B cell (primary cell): ENCODE measurements around the gene ERC1. TPM values are rescaled to one million over a fixed set of nuclear protein-coding genes. Genes with fewer than 3 reads are reported as not detected.

Experiments used
- ATAC-seq: fragments of 200-7000 bp; cut with Tn5 transposase; one replicate; pipeline ENCODE4 v1.10.0; 2021; ENCODE audit warnings: low read depth, mild to moderate bottlenecking, moderate number of reproducible peaks, moderate library complexity
- CTCF ChIA-PET: fragments of 350-600 bp; sonication (Branson Sonifier 250); formaldehyde crosslinking; loops from one replicate; lab custom pipeline; 2021; ENCODE audit warnings: antibody characterized with exemption, inconsistent platforms; lab: Charles Lee
- POLR2A ChIA-PET: fragments of 350-600 bp; sonication (Branson Sonifier 250); formaldehyde crosslinking; loops from one replicate; lab custom pipeline; 2021; ENCODE audit warnings: antibody characterized with exemption; lab: Charles Lee
- DNase-seq: peaks from one replicate; pipeline ENCODE4 v3.0.0; 2013
- H2AFZ ChIP-seq: 2 replicates; pipeline ENCODE4 v1.6.1; 2012; ENCODE audit warnings: mild to moderate bottlenecking, low read depth, low read length; ENCODE audit not compliant: insufficient read depth, poor library complexity, severe bottlenecking
- H3K27ac ChIP-seq, 2 donors: 1 replicate in 1 of 2; 2 replicates in 1 of 2; pipeline ENCODE4 v1.5.1; 2012 to 2013; ENCODE audit warnings: low read length in 2 of 2, mild to moderate bottlenecking in 2 of 2, moderate library complexity in 1 of 2
- H3K27me3 ChIP-seq, 4 experiments: fragments of 200-600 bp in 1 of 4; sonication (generic) in 1 of 4; replicated peaks in 1 of 4; 1 replicate in 2 of 4; 2 replicates in 2 of 4; pipeline versions ENCODE4 v1.6.1 to v1.7.0; 2013 to 2016; ENCODE audit warnings: low read length in 3 of 4, mild to moderate bottlenecking in 2 of 4, mixed read lengths in 1 of 4, moderate library complexity in 1 of 4; ENCODE audit not compliant: insufficient read depth in 4 of 4, control insufficient read depth in 3 of 4; ENCODE audit errors: control extremely low read depth in 1 of 4
- H3K36me3 ChIP-seq, 2 experiments: replicated peaks in 1 of 2; 1 replicate in 1 of 2; 2 replicates in 1 of 2; pipeline versions ENCODE4 v1.6.1 to v1.7.1; 2013; ENCODE audit warnings: low read length in 1 of 2; ENCODE audit not compliant: insufficient read depth in 2 of 2, control insufficient read depth in 1 of 2; ENCODE audit errors: control extremely low read depth in 1 of 2, extremely low read depth in 1 of 2
- H3K4me1 ChIP-seq, 2 donors: fragments of 200-600 bp in 1 of 2; sonication (generic) in 1 of 2; 1 replicate in 1 of 2; 2 replicates in 1 of 2; pipeline versions ENCODE4 v1.5.1 to v1.6.1; 2013 to 2017; ENCODE audit warnings: low read length in 2 of 2; ENCODE audit not compliant: control insufficient read depth in 2 of 2, insufficient read depth in 2 of 2
- H3K4me2 ChIP-seq: replicated peaks from 2 replicates; pipeline ENCODE3; 2012; ENCODE audit warnings: mild to moderate bottlenecking, low read depth, low read length; ENCODE audit not compliant: poor library complexity, severe bottlenecking
- H3K4me3 ChIP-seq, 5 experiments: fragments of 200-600 bp in 1 of 5; sonication (generic) in 1 of 5; 1 replicate in 3 of 5; 2 replicates in 2 of 5; pipeline versions ENCODE4 v1.5.1 to v1.7.0; 2011 to 2016; ENCODE audit warnings: low read length in 4 of 5, mild to moderate bottlenecking in 4 of 5, low read depth in 2 of 5, control low read depth in 1 of 5, moderate library complexity in 1 of 5; ENCODE audit not compliant: insufficient read depth in 1 of 5; ENCODE audit errors: control extremely low read depth in 1 of 5, extremely low read depth in 1 of 5
- H3K79me2 ChIP-seq: fragments of 200-600 bp; sonication (generic); one replicate; pipeline ENCODE4 v1.6.0; 2016; ENCODE audit warnings: low read length; ENCODE audit not compliant: control insufficient read depth, insufficient read depth
- H3K9ac ChIP-seq: fragments of 200-600 bp; sonication (generic); 2 replicates; pipeline ENCODE4 v1.6.1; 2017; ENCODE audit warnings: mild to moderate bottlenecking, low read length, moderate library complexity
- H3K9me3 ChIP-seq, 3 donors: one replicate each; pipeline versions ENCODE4 v1.6.1 to v1.7.1; 2013; ENCODE audit warnings: low read length in 2 of 3; ENCODE audit not compliant: control insufficient read depth in 2 of 3, insufficient read depth in 1 of 3; ENCODE audit errors: control extremely low read depth in 1 of 3
- H4K20me1 ChIP-seq: 2 replicates; pipeline ENCODE4 v1.6.0; 2012; ENCODE audit warnings: mild to moderate bottlenecking, low read length; ENCODE audit not compliant: insufficient read depth, control insufficient read depth, poor library complexity, severe bottlenecking
- H3K27ac Mint-ChIP-seq: one replicate; pipeline ENCODE4 v1.8.0; 2021; ENCODE audit warnings: mixed read lengths
- H3K27me3 Mint-ChIP-seq: one replicate; pipeline ENCODE4 v1.8.0; 2021; ENCODE audit warnings: mixed read lengths
- H3K4me1 Mint-ChIP-seq: one replicate; pipeline ENCODE4 v1.8.0; 2021; ENCODE audit warnings: mixed read lengths
- H3K4me3 Mint-ChIP-seq: one replicate; pipeline ENCODE4 v1.8.0; 2021; ENCODE audit warnings: mixed read lengths
- H3K9me3 Mint-ChIP-seq: one replicate; pipeline ENCODE4 v1.8.0; 2022; ENCODE audit warnings: mixed read lengths; ENCODE audit not compliant: insufficient read depth
- EZH2 ChIP-seq: IDR thresholded peaks from 2 replicates; pipeline ENCODE4 v1.6.1; 2012; ENCODE audit warnings: borderline replicate concordance, low read depth, mild to moderate bottlenecking, moderate library complexity, low read length; ENCODE audit not compliant: insufficient read depth, poor library complexity, severe bottlenecking
- WGBS: methylation state at CpG from one replicate; pipeline ENCODE4 v1.1.5; 2013; ENCODE audit warnings: missing lambda C conversion rate; ENCODE audit not compliant: insufficient coverage; 5-methylcytosine and 5-hydroxymethylcytosine counted together
- intact Hi-C: fragments of 100-400 bp; cut with micrococcal nuclease; formaldehyde crosslinking; loops from one replicate; pipeline ENCODE4 v1.10.0; 2022
- polyA plus RNA-seq: library from polyadenylated mRNA; depleted of rRNA; stranded (reverse); fragments of >200 nt; gene quantifications from 2 replicates; pipeline ENCODE4 v1.2.3, GENCODE V29; 2012
- total RNA-seq, 2 donors: library from RNA; stranded (reverse); fragments of 120-200 nt in 1 of 2; gene quantifications; 1 replicate in 1 of 2; 2 replicates in 1 of 2; pipeline versions ENCODE4 v1.2.3 to v1.2.4, GENCODE V29; 2013 to 2022
- TF ChIP-seq, protein P1 (sequence below): fragments of 200-600 bp; IDR thresholded peaks from one replicate; pipeline ENCODE4 v1.8.0; 2022; ENCODE audit warnings: antibody characterized with exemption, mild to moderate bottlenecking

ERC1 gene
- total and polyA plus RNA-seq, 2 donors (not counting 1 experiment from before 2014, with no cell fraction given): 4.0 to 77.6 TPM

DNA sequence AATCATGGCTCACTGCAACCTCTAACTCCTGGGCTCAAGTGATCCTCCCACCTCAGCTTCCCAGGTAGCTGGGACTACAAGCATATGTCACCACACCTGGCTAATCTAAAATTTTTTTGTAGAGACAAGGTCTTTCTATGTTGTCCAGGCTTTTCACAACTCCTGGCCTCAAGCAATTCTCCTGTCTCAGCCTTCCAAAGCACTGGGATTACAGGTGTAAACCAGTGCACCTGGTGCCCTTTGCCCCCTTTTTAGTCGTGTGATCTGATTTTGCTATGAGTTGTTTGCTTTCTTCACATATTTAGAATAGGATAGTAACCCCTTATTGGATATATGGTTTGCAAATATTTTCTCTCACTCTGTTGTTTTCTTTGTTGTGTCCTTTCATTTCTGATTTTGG, 39.8 kb upstream of the ERC1 start:
- Mint-ChIP-seq H3K27me3 (no peaks in the 10 kb centered on the region), H3K27ac (peak overlapping the region; percentile 32), H3K4me3 (peak overlapping the region; percentile 88), H3K4me1 (peaks cover 20% of the 10 kb centered on the region), H3K9me3 (no peaks in the 10 kb centered on the region)
- Histone ChIP-seq H2AFZ (no peak overlapping the region), H3K4me3 (no peak overlapping the region), H4K20me1 (no peaks in the 10 kb centered on the region), H3K36me3 (no peaks in the 10 kb centered on the region), H3K9ac (no peak overlapping the region), H3K79me2 (peaks cover 19% of the 10 kb centered on the region), H3K27me3 (no peaks in the 10 kb centered on the region), H3K9me3 (no peaks in the 10 kb centered on the region), H3K27ac (no peak overlapping the region), H3K4me1 (peaks cover 0 to 13% of the 10 kb centered on the region in 2 donors), H3K4me2 (no peak overlapping the region)
- ChIA-PET POLR2A (interaction anchor here (1.4 kb wide), 1 partner anchor 39 kb away, joined by 5 read pairs; the partner anchor contains the start of gene ERC1), CTCF (interaction anchor here (0.6 to 4.0 kb wide), 5 partner anchors 40 to 382 kb away, joined by 3 to 31 read pairs (median 5); partner anchors contain the start of gene ERC1)
- intact Hi-C loops: no loop called here
- no CpG with 5 or more reads among the region's 1 CpG for WGBS
- no peak for DNase-seq
- ATAC-seq: no peak
- TF ChIP-seq EZH2: no peak
- TF ChIP-seq, protein P1, sequence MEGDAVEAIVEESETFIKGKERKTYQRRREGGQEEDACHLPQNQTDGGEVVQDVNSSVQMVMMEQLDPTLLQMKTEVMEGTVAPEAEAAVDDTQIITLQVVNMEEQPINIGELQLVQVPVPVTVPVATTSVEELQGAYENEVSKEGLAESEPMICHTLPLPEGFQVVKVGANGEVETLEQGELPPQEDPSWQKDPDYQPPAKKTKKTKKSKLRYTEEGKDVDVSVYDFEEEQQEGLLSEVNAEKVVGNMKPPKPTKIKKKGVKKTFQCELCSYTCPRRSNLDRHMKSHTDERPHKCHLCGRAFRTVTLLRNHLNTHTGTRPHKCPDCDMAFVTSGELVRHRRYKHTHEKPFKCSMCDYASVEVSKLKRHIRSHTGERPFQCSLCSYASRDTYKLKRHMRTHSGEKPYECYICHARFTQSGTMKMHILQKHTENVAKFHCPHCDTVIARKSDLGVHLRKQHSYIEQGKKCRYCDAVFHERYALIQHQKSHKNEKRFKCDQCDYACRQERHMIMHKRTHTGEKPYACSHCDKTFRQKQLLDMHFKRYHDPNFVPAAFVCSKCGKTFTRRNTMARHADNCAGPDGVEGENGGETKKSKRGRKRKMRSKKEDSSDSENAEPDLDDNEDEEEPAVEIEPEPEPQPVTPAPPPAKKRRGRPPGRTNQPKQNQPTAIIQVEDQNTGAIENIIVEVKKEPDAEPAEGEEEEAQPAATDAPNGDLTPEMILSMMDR: no peak

DNA sequence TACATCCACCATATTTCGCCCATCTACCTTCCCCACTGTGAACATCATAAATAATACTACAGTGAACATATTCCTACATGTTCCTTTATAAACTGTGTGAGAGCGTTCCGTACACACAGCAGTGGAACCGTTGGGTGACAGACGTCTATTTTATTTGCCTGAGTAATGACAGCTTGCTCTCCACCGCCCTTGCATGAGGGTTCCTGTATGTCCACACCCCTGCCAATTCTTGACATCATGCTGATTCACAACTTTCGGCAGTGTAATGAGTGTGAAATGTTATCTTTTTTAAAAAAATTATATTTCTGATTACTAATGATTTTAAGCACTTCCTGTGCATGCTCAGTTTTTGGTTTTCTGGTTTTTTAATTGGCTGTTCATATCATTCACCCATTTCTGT, 37.2 kb upstream of the ERC1 start:
- intact Hi-C loops: no loop called here
- Histone ChIP-seq H4K20me1 (no peaks in the 10 kb centered on the region), H3K9me3 (no peaks in the 10 kb centered on the region), H3K4me2 (no peak overlapping the region), H2AFZ (no peak overlapping the region), H3K9ac (no peak overlapping the region), H3K4me3 (no peak overlapping the region), H3K27ac (no peak overlapping the region), H3K27me3 (no peaks in the 10 kb centered on the region), H3K4me1 (peaks cover 0 to 12% of the 10 kb centered on the region in 2 donors), H3K79me2 (peaks cover 5% of the 10 kb centered on the region), H3K36me3 (no peaks in the 10 kb centered on the region)
- H3K27me3 Mint-ChIP-seq: no peaks in the 10 kb centered on the region
- no peak overlapping the region for H3K27ac Mint-ChIP-seq
- CTCF ChIA-PET: interaction anchor here (0.9 kb wide), 1 partner anchor 177 kb away, joined by 3 read pairs; no protein-coding TSS in a partner anchor
- ATAC-seq: no peak
- no peak overlapping the region for H3K4me3 Mint-ChIP-seq
- H3K4me1 Mint-ChIP-seq: peaks cover 13% of the 10 kb centered on the region
- no peak for TF ChIP-seq EZH2
- TF ChIP-seq, protein P1: no peak
- POLR2A ChIA-PET: no interaction called here
- H3K9me3 Mint-ChIP-seq: no peaks in the 10 kb centered on the region
- 100% methylated on average over 1 of the region's 7 CpGs for WGBS
- DNase-seq: no peak
